ENCODE results near the gene GMDS. TPM values are rescaled to one million over a fixed set of nuclear protein-coding genes. Genes with fewer than 3 reads are reported as not detected.
A peak's percentile ranks its signal among the peaks of the same experiment; 100 is the strongest.

GMDS gene
- total and polyA plus RNA-seq, 2 of the 8 experiments (the other 6 are each of a cell fraction or from before 2014, with no cell fraction given) = 16.8 to 50.0 TPM

DNA sequence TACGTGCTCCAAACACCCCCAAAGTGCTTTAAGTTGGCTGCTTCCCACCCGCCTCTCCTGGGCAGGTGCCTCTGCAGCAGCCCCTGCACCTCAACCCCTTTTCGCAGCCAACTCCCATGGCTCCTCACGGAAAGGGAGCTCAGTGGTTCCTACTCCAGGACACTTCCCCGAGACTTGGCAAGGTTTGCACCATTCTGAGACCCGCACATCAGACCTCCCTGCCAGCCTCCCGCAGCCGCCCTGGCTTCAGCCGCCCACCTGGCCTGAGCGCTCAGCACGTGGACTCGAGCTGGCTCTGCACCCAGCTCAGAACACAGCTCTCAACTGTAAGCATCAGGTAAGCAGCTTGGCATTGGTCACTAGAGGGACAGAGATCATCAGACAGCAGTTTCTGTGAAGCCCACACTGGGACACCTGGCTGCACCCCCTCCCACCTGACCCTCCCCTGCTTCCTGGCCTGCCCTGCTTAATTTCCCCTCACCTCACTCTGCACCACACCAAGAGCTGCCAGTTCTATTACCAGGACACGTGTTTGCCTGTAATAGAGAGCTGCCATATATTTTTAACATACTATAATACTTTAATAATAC is 28.5 kb downstream of the GMDS start:
- Histone ChIP-seq H4K91ac (replicated peaks; ENCODE audit: insufficient read length, low read length) (no peak overlapping the region), H3K14ac (ENCODE audit: insufficient read length) (no peak overlapping the region), H4K5ac (ENCODE audit: insufficient read length, low read depth, low read length) (no peak overlapping the region), H2BK15ac (ENCODE audit: low read length) (no peak overlapping the region), H3K27ac (ENCODE audit: low read depth, low read length) (no peak overlapping the region), H3K9me3 (ENCODE audit: insufficient read depth in 2 of 2, low read depth in 1 of 2, low read length in 1 of 2) (no peaks in the 10 kb centered on the region), H4K20me1 (replicated peaks in 1 of 2; ENCODE audit: control insufficient read depth in 1 of 2, insufficient read depth in 2 of 2, low read length in 2 of 2) (peaks cover 2% of the 10 kb centered on the region in 2 experiments), H2AK5ac (ENCODE audit: low read depth, low read length) (no peak overlapping the region), H4K8ac (ENCODE audit: extremely low read depth, insufficient read depth, low read length) (peak overlapping the region; percentile 57; the same call in 1 of the 2 replicates), H3K4me3 (ENCODE audit: extremely low read depth in 1 of 4, insufficient read depth in 2 of 4, low read depth in 3 of 4, low read length in 4 of 4) (no peak overlapping the region), H3K23me2 (ENCODE audit: low read depth, low read length) (no peaks in the 10 kb centered on the region), H3K27me3 (replicated peaks in 1 of 4; ENCODE audit: control insufficient read depth in 3 of 4, extremely low read depth in 1 of 4, insufficient read depth in 3 of 4, low read length in 3 of 4) (no peaks in the 10 kb centered on the region), H3K4ac (replicated peaks; ENCODE audit: insufficient read length, low read depth, low read length) (no peak overlapping the region), H3K4me1 (replicated peaks in 1 of 4; ENCODE audit: control insufficient read depth in 3 of 4, insufficient read depth in 4 of 4, low read length in 3 of 4) (peaks cover 0 to 6% (median 3%) of the 10 kb centered on the region in 4 experiments; a peak in 5 of 7 replicates), H3K36me3 (ENCODE audit: control insufficient read depth in 2 of 4, insufficient read depth in 4 of 4, low read length in 3 of 4) (no peaks in the 10 kb centered on the region), H2BK12ac (ENCODE audit: low read depth, low read length) (no peak overlapping the region), H2BK20ac (ENCODE audit: low read length) (no peak overlapping the region), H3K18ac (ENCODE audit: extremely low read depth, low read length) (no peak overlapping the region), H3K23ac (ENCODE audit: insufficient read length) (no peak overlapping the region), H3K56ac (replicated peaks; ENCODE audit: insufficient read length, low read depth, low read length) (no peak overlapping the region), H3K79me1 (ENCODE audit: low read depth, low read length) (peaks cover 2% of the 10 kb centered on the region; the same call in 1 of the 2 replicates), H2BK5ac (ENCODE audit: low read depth, low read length) (no peak overlapping the region), H2AFZ (ENCODE audit: low read length) (no peak overlapping the region), H3K79me2 (ENCODE audit: control insufficient read depth in 1 of 2, insufficient read depth in 2 of 2, low read length in 2 of 2) (peaks cover 0 to 21% of the 10 kb centered on the region in 2 experiments; a peak in 2 of 4 replicates), H3K9ac (replicated peaks in 1 of 4; ENCODE audit: extremely low read depth in 1 of 4, low read depth in 3 of 4, low read length in 3 of 4) (no peak overlapping the region), H3K4me2 (ENCODE audit: insufficient read depth in 1 of 2, low read depth in 2 of 2, low read length in 2 of 2) (no peak overlapping the region), H2BK120ac (replicated peaks; ENCODE audit: low read depth, low read length) (no peak overlapping the region)
- ChIA-PET POLR2A (ENCODE audit: partially characterized antibody) (no interaction called here), CTCF (ENCODE audit: partially characterized antibody) (interaction anchor here (0.6 to 2.9 kb wide), 6 partner anchors 8 to 137 kb away, joined by 3 to 12 read pairs (median 3); no protein-coding TSS in a partner anchor)
- DNase-seq (ENCODE audit: low read depth in 1 of 2, low spot score in 2 of 2) = no peak
- TF ChIP-seq, protein P1, sequence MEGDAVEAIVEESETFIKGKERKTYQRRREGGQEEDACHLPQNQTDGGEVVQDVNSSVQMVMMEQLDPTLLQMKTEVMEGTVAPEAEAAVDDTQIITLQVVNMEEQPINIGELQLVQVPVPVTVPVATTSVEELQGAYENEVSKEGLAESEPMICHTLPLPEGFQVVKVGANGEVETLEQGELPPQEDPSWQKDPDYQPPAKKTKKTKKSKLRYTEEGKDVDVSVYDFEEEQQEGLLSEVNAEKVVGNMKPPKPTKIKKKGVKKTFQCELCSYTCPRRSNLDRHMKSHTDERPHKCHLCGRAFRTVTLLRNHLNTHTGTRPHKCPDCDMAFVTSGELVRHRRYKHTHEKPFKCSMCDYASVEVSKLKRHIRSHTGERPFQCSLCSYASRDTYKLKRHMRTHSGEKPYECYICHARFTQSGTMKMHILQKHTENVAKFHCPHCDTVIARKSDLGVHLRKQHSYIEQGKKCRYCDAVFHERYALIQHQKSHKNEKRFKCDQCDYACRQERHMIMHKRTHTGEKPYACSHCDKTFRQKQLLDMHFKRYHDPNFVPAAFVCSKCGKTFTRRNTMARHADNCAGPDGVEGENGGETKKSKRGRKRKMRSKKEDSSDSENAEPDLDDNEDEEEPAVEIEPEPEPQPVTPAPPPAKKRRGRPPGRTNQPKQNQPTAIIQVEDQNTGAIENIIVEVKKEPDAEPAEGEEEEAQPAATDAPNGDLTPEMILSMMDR (IDR thresholded peaks at IDR 0.05; ENCODE audit: control extremely low read depth in 1 of 3, insufficient read depth in 1 of 3, low read depth in 1 of 3, low read length in 3 of 3) = peak in 1 of 3 experiments; percentile 4; a peak in 1 of 4 replicates
- no peak for TF ChIP-seq USF2 (IDR thresholded peaks at IDR 0.05; ENCODE audit: low read length)
- WGBS, 2 experiments (ENCODE audit: extremely low coverage in 1 of 2, insufficient coverage in 1 of 2, insufficient read length in 1 of 2, insufficient replicate concordance in 2 of 2, low coverage in 1 of 2, low lambda C conversion rate in 2 of 2, missing lambda C conversion rate in 1 of 2) = 93% methylated on average over 13 of the region's 13 CpGs; no CpG with 5 or more reads in 1 of the 2 experiments
- FAIRE-seq = no peak
